Activated gamma-delta T cell (primary cell): ENCODE results near the gene TAF1L.
"Not testable (repeated sequence)": the region's sequence is repeated elsewhere in the genome, so short reads cannot be mapped to it uniquely, and the experiment has no call there.

ENCODE experiments used
- DNase-seq: peaks from one replicate; lab custom pipeline; 2025; lab: John Stamatoyannopoulos, UW
- total RNA-seq, 2 donors: gene quantifications; one replicate each; lab custom pipeline; 2026; lab: John Stamatoyannopoulos, UW

Gene TAF1L, protein sequence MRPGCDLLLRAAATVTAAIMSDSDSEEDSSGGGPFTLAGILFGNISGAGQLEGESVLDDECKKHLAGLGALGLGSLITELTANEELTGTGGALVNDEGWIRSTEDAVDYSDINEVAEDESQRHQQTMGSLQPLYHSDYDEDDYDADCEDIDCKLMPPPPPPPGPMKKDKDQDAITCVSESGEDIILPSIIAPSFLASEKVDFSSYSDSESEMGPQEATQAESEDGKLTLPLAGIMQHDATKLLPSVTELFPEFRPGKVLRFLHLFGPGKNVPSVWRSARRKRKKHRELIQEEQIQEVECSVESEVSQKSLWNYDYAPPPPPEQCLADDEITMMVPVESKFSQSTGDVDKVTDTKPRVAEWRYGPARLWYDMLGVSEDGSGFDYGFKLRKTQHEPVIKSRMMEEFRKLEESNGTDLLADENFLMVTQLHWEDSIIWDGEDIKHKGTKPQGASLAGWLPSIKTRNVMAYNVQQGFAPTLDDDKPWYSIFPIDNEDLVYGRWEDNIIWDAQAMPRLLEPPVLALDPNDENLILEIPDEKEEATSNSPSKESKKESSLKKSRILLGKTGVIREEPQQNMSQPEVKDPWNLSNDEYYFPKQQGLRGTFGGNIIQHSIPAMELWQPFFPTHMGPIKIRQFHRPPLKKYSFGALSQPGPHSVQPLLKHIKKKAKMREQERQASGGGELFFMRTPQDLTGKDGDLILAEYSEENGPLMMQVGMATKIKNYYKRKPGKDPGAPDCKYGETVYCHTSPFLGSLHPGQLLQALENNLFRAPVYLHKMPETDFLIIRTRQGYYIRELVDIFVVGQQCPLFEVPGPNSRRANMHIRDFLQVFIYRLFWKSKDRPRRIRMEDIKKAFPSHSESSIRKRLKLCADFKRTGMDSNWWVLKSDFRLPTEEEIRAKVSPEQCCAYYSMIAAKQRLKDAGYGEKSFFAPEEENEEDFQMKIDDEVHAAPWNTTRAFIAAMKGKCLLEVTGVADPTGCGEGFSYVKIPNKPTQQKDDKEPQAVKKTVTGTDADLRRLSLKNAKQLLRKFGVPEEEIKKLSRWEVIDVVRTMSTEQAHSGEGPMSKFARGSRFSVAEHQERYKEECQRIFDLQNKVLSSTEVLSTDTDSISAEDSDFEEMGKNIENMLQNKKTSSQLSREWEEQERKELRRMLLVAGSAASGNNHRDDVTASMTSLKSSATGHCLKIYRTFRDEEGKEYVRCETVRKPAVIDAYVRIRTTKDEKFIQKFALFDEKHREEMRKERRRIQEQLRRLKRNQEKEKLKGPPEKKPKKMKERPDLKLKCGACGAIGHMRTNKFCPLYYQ (N-terminal part only)
- total RNA-seq, result 0.26 to 0.51 reads per million in 2 donors

DNA sequence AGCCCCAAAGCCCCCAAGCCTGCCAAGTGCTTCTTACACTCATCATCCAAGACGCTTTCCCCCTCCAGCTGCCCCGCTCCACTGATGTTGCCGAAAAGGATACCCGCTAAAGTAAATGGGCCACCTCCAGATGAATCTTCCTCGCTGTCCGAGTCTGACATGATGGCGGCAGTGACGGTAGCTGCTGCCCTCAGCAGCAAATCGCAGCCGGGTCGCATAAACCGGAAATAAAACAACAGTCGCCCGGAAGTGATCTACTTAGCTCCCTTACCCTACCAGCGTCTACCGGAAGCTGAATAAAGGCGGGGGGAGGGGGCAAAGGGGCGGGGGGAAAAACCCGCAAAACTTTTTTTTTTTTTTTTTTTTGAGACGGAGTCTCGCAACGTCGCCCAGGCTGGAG, at the start of gene TAF1L:
TAF1L (minus strand) TSS at position 308 of the 400 bp plus-strand sequence; CDS start at position 218, 90 bp downstream.
- no peak for DNase-seq

DNA sequence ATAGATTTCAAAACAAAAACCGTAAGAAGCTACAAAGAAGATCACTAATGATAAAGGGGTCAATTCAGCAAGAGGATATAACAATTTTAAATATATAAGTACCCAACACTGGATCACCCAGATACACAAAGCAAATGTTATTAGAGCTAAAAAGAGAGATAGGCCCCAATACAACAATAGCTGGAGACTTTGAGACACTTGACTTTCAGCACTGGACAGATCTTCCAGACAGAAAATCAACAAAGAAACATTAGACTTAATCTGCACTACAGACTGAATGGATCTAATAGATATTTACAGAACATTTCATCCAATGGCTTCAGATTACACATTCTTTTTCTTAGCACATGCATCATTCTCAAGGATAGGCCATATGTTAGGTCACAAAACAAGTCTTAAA, 46.3 kb upstream of the TAF1L start:
- DNase-seq, result no peak

DNA sequence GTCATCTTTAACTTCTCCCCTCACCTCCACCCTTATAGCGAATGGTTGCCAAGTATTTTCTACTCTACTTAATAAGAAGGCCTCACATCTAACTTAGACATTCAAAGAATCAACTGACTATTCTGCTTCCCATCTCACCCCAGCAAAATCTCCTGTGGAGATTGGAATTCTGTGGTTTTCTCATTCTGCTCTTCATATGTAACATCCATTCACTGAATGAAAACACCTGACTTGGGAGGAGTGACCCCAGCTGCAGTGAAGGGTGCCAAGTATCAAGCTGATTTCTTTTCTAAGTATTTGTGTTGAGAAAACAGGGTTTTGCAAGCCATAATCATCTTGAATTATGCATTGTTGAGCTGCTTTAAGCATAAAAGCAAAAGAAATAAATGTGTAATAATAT, 42.5 kb upstream of the TAF1L start:
- no peak for DNase-seq

DNA sequence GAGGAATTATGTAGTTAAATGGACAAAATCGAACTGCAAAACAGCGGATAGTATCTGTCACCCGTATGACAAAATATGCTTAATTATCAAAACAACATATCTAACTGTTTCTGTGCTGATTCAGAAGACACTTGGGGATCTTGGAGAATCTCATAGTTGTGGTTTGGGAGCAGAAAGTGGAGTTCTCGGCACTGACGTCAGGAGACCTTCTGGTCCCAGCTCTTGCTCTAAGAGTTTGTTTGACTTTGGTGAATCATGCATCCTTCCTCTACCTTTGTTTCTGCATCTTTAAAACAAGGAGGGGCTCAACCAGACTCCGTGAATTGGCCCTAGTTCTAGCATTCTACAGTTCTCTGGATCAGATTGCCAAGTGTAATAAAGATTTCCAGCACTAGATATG, 37.0 kb upstream of the TAF1L start:
- no peak for DNase-seq

DNA sequence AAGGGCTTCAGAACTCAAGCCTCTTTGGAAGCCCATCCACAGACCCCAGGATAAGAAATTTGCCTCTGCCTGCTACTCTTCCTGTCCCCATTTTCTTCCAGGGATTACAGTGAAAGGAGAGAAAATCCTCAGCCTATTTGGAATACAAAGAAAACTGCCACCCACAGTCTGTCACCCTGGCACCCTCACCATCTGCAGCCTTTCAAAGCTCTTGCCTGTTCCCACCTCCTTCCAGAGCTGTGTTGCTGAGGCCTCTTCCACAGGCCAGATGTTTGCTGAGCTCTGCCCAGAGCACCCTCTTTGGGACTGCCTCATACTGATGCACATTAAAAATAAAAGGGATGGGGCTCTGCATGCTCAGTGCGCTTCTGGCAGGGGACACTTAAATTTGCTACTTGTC, 35.9 kb upstream of the TAF1L start:
- DNase-seq, result no peak

DNA sequence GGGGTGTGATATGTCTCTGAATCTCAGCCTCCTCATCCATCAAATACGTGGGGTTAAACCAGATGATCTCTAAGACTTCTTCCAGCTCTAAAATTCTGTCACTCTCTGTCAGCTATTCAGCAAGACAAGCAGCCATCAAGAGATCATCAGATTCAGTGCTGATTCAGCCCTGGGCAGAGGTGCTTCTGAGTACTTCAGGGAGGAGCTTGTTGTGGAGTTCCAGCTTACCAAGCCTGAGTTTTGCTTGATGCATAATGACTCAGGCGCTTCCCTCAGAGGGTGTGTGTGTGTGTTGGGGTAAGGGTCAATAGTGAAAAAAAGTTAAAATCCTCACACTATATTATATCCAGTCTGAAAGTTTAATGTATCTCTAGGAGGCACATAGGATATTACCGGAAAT, 29.6 kb upstream of the TAF1L start:
- DNase-seq, result no peak

DNA sequence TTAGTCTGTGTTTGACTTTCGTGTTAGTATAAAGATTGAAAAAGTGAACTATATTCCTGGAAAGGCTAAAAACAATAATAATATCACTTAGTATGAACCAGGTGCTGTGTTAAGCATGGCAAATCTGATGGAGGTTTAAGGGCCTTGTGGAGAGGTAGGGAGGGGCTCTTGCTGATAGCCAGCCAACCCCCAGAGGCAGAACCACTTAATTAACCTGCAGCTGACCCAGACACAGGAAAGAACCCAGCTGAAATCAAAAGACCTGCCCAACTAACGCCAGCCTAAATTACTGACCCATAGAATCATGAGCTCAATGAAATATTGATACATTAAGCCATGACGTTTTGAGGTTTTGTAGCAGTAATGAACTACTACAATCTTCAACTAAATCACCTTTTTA, 28.3 kb upstream of the TAF1L start:
- no peak for DNase-seq

DNA sequence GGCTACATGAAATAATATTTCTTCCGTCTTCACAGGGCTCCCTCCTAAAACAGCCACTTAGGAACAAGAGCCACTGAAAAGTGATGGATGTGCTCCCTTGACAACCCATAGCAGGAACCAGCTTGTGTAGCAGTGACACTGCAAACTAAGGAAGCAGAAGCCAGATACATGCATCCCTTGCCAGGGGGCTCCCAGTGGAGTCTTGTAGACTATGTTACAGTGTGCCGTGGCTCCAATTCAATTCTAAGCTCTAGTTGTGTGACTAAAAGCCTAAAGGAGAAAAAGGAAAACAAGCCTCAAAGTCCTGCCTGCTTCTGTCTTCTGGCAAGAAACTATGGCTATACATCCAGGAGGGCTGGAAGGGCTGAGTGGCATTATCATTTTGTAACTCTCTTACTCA, 12.2 kb upstream of the TAF1L start:
- DNase-seq, result no peak

DNA sequence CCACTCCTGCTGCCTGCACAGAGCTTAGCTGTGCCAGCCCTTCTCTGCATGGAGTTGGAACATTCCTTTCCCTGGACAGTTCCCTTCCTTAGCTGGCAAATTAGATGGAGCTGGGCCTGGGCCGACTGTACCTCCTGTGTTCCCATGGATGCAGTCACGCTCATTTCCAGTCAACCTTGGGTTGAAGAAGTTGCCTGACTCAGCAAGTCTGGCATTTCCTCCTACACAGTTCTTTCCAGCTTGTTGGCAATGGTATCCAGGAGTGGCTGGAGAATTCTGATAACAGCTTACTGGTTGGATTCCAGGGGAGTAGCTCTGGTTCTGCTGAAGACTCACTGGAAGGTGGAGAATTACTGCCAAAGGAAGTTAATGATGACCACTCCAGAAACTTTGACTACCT, 9.2 kb upstream of the TAF1L start:
- no peak for DNase-seq

DNA sequence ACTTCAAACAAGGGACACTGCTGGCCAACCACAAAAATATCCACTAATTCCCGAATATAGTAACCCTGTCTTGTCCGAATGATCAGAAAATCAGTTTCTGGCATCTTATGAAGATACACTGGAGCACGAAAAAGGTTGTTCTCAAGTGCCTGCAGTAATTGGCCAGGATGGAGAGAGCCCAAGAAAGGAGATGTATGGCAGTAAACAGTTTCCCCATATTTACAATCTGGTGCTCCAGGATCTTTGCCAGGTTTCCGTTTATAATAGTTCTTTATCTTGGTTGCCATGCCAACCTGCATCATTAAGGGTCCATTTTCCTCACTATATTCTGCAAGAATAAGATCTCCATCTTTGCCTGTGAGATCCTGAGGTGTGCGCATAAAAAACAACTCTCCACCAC, 2.3 kb downstream of the TAF1L start:
- DNase-seq, result not testable (repeated sequence)

DNA sequence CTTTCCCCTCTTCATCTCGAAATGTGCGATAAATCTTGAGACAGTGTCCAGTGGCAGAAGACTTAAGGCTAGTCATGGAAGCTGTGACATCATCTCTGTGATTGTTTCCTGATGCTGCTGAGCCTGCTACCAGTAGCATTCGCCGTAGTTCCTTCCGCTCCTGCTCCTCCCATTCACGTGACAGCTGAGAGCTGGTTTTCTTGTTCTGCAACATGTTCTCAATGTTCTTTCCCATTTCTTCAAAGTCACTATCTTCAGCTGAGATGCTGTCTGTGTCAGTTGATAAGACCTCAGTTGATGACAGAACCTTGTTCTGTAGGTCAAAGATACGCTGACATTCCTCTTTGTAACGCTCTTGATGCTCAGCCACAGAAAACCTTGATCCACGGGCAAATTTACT, 3.5 kb downstream of the TAF1L start:
- no peak for DNase-seq

DNA sequence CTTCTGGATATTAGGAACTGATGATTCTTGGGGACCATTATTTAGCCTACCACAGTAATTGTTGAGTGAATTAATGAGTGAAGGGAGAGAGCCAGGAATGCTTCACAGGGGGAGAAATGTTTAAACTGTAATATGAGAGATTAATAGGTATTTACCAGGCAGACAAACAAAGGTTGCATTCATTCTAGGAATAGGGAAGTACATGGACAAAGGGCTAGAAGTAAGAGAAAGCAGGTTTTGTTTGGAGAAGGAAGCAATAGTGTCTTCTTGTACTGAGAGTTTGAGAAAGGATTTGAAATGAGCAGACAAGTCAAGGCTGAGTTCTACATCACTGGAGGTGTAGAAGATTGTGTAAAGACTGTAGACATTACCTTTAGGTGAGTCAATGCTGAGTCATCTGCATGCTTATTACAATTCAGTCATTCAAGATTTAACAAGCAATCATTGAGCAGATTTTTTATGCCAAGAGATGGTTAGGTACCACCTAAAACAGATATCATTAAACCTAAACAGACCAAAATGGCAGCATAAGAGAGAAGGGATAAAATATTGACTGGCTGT, 8.0 kb downstream of the TAF1L start:
- no peak for DNase-seq

DNA sequence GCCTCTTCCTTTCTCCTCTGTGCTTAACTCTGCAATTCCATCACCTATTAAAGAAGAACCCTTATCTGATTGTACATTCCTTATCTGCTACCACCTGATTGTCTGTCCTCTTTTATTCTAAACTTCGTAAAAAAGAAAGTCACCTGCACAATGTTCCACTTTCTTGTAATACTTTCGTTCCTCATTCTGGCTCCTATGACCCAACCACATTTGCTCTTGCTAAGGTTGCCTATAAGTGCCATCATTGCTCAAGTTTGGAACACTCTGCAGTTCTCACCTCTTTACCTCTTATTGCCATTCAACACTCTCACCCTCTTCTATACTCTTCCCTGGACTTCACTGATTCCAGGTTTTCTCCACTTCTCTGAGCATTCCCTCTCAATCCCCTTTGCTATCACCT, 10.1 kb downstream of the TAF1L start:
- no peak for DNase-seq

DNA sequence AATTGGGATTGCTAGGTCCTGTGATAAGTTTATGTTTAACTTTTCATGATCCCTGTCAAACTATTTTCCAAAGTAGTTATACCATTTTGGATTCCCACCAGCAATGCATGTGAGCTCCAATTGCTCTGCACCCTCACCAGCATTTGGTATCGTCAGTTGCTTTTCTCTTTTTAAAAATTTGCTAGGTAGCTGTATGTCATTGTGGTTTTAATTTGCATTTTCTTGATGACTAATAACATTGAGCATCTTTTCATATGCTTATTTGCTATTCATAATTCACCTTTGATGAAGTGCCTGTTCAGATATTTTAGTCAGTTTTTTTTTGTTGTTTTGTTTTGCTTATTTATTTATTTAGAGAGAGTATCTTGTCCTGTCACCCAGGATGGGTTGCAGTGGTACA, 12.5 kb downstream of the TAF1L start:
- no peak for DNase-seq

DNA sequence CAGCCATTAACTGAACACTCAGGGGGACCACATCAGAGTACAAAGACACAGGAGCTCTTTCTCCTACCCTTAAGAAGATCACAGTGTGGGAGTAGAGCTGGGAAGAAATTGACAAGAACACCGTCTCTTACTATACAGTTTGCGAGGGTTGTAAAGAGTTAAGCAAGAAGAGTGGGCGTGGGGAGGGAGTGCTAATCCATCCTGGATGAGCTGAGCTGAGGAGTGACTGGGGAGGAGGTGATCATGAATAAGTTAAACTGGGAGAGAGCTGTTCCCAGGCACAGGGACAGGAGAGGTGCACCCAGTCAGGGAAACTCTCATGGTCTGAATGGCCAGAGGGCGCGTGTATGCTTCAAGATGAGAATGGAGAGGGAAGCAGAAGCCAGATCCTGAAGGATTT, 17.2 kb downstream of the TAF1L start:
- DNase-seq, result no peak

DNA sequence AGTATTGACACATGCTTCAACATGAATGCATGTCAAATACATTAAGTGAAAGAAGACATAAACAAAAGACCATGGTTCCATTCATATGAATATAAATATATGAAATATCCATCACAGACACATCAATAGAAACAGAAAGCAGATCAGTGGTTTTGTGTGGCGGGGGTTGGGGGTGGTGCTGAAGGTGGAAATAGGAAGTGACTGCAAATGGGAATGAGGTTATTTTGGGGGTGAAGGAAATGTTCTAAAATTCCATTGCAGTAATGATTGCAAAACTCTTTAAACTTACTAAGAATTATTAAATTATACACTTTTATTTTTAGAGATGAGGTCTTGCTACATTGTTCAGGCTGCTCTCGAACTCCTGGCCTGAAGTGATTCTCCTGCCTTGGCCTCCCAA, 28.7 kb downstream of the TAF1L start:
- no peak for DNase-seq

DNA sequence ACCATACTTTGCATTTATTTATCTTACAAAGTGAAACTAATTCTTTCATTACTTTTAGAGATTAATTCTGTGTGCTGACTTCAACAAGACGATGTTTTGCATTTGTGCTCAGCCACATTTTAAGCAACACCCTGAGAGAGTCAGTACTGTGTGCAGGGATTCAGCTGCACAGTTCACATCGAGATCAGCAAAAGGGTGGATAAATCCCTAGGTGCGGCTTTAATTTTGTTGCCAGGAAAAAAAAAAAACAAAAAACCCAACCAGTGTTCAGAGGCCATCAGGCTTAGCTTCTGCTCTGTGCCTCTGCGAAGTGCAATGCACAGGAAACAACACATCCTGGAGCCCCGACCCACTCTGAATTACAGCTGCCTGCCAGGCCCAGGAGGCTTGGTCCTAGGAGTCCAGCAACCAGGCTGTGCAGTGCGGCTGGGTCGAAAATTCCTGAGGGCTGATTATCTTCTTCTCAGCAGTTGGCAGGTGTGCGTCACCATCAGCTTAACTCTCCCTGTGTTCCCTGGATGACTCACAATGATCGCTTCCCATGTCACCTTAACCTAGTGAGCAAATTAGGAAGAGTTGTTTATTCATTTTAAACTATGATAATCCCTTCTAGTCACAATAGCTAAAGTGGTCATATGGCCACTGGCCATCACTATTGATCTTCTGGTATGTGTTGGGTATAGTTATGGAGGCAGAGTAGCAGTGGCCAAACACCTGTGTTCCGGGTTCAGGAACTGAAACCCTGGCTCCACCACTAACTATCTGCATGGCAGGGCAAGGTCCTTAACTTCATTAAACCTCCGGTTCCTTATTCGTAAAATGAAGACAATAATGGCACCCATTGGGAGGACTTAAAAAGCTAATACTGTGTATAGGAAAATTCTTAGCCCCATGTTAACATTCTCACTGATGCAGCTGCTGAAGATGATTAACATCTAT, 31.3 kb downstream of the TAF1L start:
- DNase-seq, result no peak

DNA sequence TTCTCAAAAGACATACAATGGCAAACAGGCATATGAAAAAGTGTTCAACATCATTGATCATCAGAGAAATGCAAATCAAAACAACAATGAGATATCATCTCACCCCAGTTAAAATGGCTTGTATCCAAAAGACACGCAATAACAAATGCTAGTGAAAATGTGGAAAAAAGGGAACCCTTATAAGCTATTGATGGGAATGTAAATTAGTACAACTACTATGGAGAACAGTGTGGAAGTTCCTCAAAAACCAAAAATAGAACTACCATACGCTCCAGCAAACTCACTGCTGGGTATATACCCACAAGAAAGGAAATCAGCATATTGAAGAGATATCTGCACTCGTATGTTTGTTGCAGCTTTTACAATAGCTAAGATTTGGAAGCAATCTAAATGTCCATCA, 36.4 kb downstream of the TAF1L start:
- not testable (repeated sequence) for DNase-seq

DNA sequence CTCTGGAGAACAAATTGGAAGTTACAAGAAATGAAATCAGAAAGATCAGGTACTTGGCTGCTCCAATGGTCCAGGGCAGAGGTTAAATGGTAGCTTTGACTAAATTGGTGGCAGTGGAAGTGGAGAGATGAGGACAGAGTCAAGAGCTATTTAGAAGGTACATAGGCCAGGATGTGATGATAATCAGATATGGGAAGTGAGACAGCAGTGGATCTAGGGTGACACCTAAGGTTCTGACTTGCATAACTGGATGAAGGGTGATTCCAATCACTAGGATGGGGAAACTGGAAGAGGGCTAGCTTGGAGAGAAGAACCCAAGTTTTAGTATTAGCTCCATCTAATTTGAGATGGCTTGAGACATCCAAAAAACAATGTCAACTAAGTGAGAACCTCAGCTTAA, 38.5 kb downstream of the TAF1L start:
- no peak for DNase-seq

DNA sequence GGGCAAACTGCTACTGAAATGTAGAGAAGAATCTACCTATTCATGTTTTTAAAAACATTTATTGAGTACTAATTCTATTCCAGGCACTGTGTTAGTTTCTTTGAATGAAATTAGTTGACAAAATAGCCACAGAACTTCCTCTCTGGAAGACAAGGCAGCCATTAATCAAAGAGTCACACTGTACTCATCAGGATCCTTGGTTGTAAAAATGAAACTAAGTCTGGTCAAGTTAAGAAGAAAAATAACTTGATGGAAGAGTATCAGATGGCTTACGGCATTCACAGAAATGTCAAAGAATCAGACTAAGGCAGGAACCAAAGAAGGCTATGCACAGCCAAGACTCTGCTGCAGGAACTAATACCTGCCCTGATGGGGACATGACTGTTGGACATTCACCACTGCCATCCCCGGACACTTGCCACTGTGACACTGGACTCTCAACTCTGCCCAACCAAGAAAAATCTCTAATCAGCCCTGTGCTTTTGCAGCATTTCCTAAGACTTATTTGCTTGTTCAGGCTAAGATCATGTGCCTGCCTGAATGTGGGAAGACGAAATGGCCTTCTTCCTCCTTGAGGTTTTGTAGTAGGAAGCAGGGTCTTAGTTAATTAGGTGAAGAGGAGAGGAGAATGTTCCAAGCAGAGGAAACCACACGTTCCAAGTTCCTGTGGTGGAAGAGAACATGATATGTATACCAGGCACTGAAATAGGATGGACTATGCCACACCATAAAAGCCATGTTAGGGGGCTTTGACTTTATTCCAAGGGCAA, 39.2 kb downstream of the TAF1L start:
- no peak for DNase-seq
